DND-41 (cell line): ENCODE data around the gene PNMA3.

Source experiments
- EZH2 ChIP-seq: IDR thresholded peaks from 3 replicates; pipeline ENCODE4 v1.6.1; 2012; ENCODE audit warnings: borderline replicate concordance, low read depth, mild to moderate bottlenecking, moderate library complexity, low read length, inconsistent platforms; ENCODE audit not compliant: severe bottlenecking
- TF ChIP-seq, protein P1 (sequence below): IDR thresholded peaks from 2 replicates; pipeline ENCODE4 v1.5.1; 2012; ENCODE audit warnings: borderline replicate concordance, low read length, moderate library complexity, mild to moderate bottlenecking; ENCODE audit not compliant: poor library complexity, severe bottlenecking; ENCODE audit errors: extremely low read depth

DNA sequence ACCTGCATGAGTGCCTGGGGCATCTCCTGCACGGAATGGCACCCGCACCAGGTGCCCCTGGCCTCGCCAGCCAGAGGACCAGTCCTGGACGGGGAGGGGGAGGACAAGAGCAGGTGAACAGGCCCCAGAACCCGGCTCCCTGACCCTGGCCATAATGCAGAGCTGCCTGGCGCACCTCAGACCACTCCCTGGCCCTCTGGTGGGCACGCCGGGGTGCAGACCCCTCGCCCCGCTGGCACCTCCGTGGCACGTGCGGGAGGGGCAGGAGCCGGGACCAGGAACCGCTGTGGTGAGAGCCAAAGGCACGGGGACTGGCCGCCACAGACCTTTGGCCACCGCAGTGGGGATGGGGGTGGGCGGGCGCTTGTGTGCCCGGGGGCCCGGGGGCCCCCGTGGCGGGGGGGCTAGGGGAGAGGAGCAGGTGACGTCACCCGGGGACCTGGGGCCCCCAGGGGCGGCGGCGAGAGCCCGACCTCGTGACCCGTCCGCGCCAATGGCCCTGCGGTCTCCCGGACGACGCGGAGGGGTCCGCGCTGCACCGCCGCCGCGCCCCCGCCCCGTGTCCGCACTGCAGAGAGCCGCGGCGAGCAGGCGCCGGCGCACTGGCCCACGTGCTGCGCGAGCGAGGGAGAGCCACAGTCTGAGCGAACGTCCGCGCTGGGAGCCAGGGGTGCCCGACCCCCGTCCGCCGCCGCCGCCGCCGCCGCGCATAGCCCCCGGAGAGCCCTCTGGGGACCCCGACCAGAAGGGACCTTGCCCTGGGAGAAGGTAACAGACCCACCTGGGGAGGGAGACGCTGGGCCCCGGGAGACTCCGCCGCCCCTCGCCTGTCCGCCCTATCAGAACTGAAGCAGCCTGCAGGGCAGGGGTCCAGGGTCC lies at the start of gene PNMA3:
- TF ChIP-seq EZH2: no peak
- TF ChIP-seq, protein P1, sequence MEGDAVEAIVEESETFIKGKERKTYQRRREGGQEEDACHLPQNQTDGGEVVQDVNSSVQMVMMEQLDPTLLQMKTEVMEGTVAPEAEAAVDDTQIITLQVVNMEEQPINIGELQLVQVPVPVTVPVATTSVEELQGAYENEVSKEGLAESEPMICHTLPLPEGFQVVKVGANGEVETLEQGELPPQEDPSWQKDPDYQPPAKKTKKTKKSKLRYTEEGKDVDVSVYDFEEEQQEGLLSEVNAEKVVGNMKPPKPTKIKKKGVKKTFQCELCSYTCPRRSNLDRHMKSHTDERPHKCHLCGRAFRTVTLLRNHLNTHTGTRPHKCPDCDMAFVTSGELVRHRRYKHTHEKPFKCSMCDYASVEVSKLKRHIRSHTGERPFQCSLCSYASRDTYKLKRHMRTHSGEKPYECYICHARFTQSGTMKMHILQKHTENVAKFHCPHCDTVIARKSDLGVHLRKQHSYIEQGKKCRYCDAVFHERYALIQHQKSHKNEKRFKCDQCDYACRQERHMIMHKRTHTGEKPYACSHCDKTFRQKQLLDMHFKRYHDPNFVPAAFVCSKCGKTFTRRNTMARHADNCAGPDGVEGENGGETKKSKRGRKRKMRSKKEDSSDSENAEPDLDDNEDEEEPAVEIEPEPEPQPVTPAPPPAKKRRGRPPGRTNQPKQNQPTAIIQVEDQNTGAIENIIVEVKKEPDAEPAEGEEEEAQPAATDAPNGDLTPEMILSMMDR: no peak
